Activated gamma-delta T cell treated with Interleukin-2 at 50 U/mL for 16 hours (primary cell): ENCODE results near the gene PSG1.
"Not testable (repeated sequence)": the region's sequence is repeated elsewhere in the genome, so short reads cannot be mapped to it uniquely, and the experiment has no call there.

Experiments used
- DNase-seq: peaks from one replicate; pipeline ENCODE4 v3.0.0-alpha.2; 2020

The PSG1 gene

DNA sequence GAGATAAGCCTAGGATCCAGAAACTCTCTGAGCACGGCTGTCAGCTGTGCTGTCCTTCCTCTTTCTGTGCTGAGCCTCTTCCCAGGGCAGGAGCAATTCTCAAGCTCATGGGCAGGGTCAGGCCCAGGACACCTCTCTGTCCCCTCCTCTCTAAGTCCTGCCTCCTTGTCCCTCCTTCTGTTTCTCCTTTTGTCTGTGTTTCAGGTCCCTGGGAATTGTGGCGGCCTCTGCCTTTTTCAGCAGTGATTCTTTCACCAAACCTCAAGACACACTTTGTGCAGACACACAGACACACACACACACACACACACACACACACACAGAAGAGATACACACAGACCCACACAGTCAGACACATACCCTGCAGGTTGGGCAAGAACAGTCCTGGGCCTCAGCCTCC lies at the start of gene PSG1:
TSS of gene PSG1 (minus strand) at position 101 of the 400 bp plus-strand sequence. CDS start 132 bp downstream, outside the sequence.
- DNase-seq, result no peak

DNA sequence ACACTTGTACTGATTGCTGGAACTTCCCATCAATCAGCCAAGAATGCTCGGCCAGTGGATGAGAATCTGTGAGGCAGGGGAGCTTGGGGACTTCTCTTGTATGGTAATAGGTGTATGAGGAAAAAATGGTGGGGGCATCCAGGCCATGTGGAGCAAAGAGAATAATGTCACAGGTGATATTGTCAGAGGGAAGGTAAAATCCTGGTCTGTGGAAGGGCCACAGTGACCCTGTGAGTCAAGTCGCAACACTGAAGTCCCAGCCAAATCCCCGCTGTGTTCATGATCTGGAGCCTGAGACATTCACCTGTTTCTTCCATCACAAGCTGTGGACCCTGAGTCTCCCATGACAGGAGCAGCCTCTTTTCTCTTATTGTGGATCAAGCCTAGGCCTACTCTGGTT lies 49.4 kb upstream of the PSG1 start:
- no peak for DNase-seq

DNA sequence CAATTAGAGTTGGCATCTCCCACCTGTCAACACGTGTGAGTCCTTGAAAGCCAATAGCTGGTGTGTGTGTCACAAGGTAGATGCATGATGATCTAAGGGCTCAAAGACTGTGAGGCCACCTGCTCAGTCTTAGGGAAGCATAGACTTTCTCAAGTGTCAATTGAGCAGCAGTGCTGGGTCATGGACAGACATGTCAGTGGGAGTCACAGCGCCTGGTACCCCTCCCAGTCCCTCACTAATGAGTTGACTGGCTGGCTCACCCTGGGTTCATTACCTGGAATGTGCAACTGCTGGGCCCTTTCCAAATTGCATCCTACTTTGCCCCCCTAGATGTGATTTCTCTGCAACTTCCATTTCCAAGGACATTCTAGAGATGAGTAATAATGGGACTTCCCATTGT lies 47.3 kb upstream of the PSG1 start:
- DNase-seq, result no peak

DNA sequence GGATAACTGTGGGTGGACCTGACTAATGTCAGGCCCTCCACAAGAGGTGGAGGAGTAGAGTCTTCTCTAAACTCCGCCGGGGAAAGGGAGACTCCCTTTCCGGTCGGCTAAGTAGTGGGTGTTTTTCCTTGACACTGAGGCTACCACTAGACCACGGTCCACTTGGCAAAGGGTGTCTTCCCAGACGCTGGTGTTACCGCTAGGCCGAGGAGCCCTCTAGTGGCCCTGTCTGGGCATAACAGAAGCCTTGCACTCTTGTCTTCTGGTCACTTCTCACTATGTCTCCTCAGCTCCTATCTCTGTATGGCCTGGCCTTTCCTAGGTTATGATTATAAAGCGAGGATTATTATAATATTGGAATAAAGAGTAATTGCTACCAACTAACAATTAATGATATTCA lies 43.6 kb upstream of the PSG1 start:
- DNase-seq, result not testable (repeated sequence)

DNA sequence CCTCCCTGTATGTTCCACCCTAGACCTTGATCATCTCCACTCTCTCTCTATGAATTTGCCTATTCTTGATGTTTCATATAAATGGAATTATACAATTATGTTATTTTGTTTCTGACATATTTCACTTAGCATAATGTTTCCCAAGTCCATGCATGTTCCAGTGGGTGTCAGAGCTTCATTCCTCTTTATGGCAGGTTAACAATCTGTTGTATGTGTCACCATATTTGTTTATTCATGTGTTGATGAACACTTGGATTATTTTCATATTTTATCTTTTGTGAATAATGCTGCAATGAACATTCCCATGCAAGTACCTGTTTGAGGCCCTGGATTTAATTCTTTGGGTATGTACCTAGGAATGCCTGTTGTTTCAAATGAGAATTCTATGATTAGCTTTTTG lies 41.5 kb upstream of the PSG1 start:
- DNase-seq, result not testable (repeated sequence)

DNA sequence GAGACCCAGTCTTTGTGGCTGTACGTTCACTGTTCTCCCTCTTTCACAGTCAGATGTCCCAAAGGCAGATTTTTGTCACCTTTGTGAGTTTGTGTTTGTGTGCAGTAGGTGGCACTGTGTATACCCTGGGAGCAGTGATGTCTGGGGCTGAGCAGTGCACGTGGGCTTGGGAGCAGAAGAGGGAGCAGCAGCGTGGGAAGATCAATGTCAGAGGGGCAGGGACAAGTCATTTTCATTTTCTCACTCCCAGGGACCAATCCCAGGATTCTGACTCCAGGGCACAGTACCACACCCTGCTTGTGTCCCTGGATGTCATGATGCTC lies 40.2 kb upstream of the PSG1 start:
- DNase-seq, result no peak

DNA sequence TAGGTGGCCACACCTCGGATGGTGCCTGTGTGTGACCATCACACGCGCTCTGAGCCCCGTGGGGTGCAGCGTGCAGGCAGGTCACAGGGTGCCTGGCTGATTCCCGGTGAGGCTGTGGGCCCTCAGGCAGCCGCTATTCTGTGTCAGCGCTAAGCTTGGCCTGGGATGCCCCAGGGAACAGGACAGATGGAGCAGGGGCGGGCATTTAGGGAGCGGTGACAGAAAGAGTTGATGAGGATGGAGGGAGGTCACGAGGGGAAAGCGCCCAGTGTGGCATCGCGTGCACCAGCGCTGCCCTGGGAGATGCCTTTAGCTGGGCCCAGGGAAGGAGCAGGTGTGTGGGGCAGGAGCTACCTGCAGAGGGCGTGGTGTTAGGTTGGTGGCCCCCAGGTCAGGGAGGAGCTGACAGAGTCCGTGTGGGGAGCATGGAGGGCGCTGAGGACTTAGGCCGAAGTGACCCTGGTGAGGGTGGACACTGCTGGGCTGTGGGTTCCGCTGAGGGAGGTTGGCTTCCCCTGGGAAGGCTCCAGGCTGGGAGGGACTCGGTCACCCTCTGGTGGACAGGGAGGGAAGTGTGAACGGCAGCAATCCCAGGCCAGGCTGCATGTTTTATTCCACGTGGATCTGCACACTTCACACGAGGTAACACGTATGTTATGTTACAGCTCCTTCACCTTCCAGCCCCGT lies 39.7 kb upstream of the PSG1 start:
- not testable (repeated sequence) for DNase-seq

DNA sequence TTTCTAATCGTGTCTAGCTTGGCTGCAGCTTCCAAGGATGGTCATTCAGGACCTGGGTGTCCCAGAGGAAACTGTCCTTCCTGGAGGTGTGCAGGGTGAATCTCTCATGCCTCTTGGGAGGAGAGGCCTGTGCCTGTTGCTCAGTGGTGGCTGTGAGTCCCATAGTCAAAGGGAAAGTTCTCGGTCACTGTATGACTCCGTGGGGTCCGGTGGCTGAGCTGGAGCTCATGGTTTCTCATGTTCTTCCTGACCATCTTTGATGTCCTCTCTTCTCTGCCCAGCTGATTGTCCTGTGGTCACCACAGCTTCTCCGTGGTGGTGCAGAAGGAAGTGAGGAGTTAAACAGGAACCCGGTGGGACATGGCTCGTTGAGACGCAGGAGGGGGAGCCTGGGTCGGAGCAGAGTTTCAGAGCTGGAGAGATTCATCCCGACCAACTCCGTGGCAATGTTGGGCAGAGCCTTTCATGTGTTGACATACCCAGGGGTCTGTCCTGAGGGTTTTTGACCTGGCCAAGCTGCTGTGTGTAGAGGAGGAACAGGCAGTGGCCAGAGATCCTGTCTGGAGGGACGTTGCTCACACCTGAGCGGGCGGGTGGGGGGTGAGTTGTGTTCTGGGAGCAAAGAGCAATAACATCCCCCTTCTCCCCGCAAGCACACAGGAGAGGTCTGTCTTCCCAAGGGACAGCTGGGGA lies 39.0 kb upstream of the PSG1 start:
- not testable (repeated sequence) for DNase-seq

DNA sequence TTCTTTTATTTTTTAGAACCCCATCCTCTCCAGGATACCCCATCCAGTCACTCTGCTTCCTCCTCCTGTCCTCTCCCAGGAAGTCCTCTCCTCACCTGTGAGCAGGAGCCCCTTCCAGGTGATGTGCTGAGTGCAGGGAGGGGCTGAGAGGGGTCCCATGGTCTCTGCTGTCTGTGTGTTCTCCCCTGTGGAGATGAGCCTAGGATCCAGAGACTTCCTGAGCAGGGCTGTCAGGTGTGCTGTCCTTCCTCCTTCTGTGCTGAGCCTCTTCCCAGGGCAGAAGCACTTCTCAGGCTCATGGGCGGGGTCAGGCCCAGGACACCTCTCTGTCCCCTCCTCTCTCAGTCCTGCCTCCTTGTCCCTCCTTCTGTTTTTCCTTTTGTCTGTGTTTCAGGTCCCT lies 38.1 kb upstream of the PSG1 start, which contains the start of gene PSG6:
TSS of gene PSG6 (minus strand) at position 261 of the 400 bp plus-strand sequence. CDS start at position 159, 102 bp downstream.
- not testable (repeated sequence) for DNase-seq

DNA sequence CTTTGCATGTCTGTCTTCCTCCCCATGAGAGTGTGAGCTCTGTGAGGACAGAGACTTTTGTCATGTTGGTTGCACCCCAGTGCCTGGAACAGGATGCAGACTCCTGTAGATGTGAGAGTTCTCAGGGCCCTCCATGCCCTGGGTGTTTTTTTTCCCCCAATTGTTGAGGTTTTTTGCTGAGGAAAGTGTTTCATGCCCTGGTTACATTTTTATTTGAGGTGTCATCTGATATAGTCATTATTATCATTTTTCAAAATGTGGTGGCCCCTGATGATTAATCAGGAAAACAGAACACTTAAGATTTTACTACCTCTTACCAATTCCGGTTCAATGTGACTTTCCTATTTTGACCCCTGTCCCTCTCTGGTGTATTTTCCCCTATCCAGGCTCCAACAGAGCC lies 37.4 kb upstream of the PSG1 start:
- not testable (repeated sequence) for DNase-seq

DNA sequence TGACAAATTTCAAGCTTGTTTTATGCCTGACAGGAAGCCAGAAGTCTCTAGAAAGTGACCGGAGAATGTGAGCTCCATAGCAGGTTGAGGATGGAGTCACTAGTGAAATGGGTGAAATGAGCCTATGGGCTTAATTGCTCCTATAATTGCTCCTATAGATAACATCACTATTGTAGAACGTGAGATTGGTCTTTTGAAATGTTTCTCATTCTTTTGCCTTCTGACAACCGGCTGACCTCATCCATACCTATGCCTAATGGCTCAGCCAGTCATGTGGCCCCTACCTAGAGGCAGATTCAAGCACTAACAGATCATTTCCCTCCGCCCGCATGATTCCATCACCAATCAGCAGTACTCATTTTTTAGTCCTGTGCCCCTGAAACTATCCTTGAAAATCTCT lies 34.0 kb upstream of the PSG1 start:
- DNase-seq, result not testable (repeated sequence)

DNA sequence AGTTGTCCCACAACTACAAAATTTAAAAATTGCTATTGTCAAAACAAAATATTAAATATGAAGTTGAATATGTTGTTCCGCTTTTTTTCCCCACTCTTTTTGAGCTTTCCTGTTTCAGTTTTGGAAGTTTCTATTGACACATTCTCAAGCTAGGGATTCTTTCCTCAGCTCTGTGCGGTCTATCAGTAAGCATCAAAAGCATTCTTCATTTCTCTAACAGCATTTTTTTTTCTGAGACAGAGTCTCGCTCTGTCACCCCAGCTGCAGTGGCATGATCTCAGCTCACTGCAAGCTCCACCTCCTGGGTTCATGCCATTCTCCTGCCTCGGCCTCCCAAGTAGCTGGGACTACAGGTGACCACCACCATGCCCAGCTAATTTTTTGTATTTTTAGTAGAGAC lies 33.4 kb upstream of the PSG1 start:
- not testable (repeated sequence) for DNase-seq

DNA sequence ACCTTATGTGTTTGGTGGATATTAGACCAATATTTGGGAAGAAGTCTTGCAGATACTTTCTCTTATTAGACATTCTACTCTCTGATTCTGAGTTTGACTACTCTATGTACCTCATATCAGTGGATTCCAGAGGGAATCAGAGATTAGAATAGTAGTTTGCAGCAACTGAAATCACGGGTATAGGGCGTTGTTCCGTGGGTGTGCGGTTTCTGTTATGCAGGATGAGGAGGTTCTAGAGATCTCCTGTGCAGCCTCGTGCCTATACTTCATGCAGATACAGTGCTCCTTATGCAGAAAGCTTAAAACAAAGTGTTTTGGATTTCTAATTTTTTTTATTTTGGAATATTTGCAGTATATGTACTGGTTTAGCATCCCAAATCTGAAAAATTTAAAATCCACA lies 32.2 kb upstream of the PSG1 start:
- not testable (repeated sequence) for DNase-seq

DNA sequence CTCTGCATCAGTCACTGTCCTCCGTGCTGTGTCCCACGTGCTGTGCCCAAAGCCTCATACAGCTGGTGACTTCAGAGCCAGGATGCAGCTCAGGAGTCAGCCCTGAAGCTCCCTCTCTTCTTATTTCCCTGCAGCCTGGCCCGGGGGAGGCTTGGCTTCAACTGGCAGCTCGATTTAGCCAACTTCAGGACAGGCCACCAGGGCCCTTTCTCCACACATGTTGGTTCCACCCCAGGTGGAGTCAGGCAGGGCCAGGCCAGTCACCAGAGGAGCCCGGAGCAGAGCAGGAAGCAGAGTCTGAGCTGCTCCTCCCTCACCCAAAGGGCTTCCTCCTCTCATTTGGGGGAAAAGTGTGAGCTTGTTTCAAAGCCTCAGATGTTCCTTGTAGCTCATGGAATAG lies 26.6 kb upstream of the PSG1 start:
- DNase-seq, result not testable (repeated sequence)

DNA sequence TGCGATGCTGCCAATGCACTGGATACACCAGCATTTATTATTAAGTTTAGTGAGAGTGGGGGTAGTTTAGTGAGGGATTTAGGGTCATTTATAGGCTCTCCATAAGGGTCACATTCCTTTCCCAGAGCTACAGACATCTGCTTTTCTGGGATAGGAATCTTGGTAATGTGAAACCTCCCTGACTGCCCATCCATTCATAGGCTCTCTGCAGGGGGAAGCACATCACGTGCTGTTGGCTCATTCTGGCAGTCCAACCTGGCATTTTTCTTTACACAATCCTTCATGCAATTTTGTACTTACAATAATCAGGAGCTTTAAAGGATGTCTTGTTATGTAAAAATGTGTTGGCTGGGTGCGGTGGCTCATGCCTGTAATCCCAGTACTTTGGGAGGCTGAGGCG lies 21.0 kb upstream of the PSG1 start:
- DNase-seq, result not testable (repeated sequence)

DNA sequence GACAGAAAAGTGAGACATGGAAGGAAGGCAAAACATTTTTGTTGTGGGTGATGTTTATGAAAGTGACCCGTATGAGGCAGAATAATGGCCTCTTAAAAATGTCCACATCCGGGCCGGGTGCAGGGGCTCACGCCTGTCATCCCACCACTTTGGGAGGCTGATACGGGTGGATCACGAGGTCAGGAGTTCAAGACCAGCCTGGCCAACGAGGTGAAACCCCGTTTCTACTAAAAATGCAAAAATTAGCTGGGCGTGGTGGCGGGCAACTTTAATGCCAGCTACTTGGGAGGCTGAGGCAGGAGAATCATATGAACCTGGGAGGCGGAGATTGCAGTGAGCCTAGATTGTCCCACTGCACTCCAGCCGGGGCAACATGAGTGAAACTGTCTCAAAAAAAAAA lies 20.2 kb upstream of the PSG1 start:
- DNase-seq, result not testable (repeated sequence)

DNA sequence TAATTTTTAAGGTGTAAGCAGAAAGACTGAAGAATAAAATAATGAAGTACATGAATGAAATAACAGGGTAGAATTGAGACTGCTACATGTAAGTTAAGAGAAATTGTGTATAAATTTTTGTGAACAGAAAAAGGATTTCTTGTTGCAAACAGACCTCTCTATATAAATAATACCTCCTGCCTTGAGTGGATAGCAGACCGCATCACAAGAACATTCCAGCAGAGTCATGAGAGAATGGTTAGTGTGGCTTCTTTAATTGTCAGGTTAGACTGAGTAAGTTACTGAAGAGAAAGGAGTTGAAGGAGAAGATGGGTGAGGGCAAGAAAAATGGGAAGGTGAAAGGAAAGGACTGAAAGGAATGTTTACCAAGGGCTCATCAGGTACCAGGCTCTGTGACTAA lies 19.6 kb upstream of the PSG1 start:
- DNase-seq, result not testable (repeated sequence)

DNA sequence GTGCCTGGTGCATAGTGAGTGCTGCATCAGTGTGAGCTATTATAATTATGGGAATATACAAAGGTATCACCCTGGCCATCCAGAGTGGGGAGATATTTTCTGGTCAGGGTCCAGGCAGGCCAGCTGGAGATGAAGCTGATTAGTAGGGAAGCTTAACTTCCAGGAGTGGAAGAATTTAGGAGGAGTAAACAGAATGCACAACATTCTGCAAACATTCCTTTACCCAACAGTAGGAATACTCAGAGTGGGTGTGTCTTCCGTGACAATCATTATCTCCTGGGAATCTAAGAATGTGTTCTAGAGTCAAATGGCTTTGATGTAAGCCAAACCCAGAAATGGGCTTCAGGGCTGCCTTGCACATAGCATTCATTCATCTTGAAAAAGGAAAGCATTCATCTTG lies 19.1 kb upstream of the PSG1 start:
- not testable (repeated sequence) for DNase-seq

DNA sequence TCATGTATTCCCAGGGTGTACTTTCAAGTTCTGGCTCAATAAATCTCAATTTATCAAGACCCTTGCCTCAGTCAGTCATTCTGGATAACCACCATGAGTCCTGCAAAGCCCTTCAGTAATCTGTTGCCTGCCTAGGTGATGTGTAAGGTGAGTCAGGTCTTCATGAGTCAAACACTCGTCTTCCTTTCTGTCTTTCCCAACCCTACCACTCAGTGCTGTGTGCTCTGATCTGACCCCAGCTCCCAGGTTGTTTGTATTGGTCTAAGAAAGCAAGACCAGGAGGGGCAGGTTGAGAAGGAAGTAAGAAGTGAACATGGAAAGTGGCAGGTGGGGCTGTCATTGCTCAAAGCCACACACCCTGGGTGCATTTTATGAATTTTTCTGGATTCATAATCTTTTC lies 18.2 kb upstream of the PSG1 start:
- DNase-seq, result not testable (repeated sequence)

DNA sequence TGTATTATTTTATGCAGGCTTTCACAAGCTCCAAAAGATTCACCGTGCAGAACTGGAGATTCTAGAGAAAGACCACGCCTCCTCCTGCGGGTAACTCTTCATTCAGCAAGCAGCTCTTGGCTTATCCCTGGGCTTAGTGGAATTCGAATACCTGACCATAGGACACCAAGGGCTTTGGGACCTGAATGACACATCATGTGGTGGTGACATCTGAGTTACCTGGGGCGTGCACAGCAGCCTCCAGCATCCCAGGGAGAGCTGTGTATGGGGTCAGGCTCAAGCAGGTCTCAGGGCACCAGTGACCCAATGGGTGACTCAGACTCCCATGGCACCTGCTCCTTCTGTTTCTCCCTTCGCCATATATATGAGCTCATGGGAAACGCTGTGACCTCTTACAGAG lies 10.9 kb upstream of the PSG1 start:
- not testable (repeated sequence) for DNase-seq

DNA sequence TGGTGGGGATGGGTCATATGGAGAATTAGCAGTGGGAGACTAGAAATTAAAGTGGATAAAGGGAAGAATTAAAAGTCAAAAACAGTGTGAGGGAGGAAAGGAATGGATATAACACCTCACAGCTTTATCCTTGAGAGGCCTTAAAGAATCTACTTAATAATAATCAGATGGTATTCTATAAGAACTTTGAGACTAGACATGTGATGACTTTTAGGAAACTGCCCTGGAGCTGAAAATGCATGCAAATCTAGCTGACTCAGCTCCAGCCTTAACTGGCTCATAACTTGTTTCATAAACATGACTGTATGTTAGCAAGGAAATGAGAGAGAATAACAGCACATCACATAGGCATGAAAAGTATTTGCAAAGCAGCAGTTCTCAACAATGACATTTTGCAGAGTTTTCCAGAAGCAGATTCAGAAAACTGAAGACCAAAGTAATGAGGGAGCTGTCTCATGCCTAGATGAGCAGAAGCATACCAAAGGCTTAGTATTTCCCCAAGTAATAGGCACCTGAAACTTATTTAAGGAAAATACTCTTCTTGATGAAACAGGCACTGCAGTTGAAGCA lies 8.4 kb upstream of the PSG1 start:
- DNase-seq, result not testable (repeated sequence)

DNA sequence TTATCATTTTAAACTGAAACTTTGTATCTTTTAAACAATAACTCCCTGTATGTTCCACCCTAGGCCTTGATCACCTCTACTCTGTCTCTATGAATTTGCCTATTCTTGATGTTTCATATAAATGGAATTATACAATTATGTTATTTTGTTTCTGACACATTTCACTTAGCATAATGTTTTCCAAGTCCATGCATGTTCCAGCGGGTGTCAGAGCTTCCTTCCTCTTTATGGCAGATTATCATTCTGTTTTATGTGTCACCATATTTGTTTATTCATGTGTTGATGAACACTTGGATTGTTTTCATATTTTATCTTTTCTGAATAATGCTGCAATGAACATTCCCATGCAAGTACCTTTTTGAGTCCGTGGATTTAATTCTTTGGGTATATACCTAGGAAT lies 3.2 kb upstream of the PSG1 start:
- not testable (repeated sequence) for DNase-seq

DNA sequence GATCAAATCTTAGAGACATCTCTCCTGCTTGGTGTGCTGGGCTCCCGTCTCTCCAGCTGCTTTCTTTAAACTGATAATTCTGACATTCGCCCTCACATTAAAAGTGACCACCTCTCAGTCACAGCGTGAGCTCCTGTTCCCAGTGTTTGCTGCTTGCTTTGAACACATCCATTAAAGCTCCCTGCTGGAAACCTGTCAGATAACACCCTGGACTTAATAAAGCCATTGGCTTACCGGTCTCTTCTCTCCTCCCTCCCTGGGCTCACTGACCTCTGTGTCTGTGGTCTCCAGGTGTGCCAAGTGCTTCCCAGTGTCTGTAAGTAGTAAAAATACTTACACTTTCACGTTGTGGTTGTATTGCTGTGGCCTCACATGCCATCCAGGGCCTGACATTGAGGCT lies 2.5 kb upstream of the PSG1 start:
- not testable (repeated sequence) for DNase-seq

DNA sequence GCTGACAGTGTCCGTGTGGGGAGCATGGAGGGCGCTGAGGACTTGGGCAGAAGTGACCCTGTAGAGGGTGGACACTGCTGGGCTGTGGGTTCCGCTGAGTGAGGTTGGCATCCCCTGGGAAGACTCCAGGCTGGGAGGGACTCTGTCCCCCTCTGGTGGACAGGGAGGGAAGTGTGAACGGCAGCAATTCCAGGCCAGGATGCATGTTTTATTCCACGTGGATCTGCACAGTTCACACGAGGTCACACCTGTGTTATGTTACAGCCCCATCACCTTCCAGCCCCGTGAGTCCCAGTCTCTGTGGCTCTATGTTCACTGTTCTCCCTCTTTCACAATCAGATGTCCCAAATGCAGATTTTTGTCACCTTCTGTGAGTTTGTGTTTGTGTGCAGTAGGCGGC lies 1.8 kb upstream of the PSG1 start:
- not testable (repeated sequence) for DNase-seq
